GM10266 (cell line): ENCODE measurements around the gene MRPL41.
A peak's percentile ranks its signal among the peaks of the same experiment; 100 is the strongest.

Source experiments
- DNase-seq: peaks from one replicate; pipeline ENCODE4 v3.0.0; 2012; ENCODE audit errors: extremely low spot score
- CTCF ChIP-seq: IDR thresholded peaks from 2 replicates; pipeline ENCODE4 v1.5.1; 2012; ENCODE audit warnings: mild to moderate bottlenecking, low read depth; ENCODE audit not compliant: control insufficient read depth, insufficient read depth; ENCODE audit errors: missing control alignments

Gene MRPL41

DNA sequence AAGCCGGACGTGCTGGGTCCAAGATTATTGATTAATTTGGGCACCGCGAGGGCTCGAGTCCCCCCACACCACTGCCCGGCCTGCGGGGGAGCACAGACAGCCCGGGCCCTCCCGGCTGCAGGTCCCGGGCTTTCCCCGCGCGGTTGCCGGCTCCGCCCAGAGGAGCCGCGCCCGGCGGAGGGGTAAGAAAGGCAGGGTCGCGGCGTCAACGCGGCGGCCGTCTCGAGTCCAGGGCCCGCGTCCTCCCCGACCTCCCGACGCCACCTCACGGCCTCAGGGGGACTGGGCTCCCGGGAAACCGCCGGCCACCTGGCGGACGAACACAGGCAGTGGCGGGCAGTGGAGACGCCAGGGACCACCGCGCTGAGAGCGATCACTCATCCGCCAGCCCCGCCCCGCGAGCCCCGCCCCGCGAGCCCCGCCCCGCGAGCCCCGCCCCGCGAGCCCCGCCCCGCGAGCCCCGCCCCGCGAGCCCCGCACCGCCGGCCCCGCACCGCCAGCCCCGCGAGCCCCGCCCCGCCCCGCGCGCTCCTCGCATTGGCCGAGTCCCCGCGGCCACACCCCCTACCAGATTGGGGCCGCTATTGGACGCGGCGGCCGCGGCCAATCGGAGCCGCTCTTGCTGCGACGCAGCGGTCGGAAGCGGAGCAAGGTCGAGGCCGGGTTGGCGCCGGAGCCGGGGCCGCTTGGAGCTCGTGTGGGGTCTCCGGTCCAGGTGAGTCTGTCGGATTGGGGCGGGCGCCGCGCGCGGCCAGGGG, at the start of gene MRPL41:
MRPL41 (plus strand) TSS at position 616 of the 758 bp plus-strand sequence. CDS start 203 bp downstream, outside the sequence.
- peak; percentile 54 for TF ChIP-seq CTCF
- peak; percentile 99 for DNase-seq

GRCh38 chr9:137502008-137502911, 49.4 kb upstream of the MRPL41 start:
- TF ChIP-seq CTCF, result no peak
- peak; percentile 89 for DNase-seq

GRCh38 chr9:137504432-137504777, 47.3 kb upstream of the MRPL41 start:
- TF ChIP-seq CTCF, result no peak

DNA sequence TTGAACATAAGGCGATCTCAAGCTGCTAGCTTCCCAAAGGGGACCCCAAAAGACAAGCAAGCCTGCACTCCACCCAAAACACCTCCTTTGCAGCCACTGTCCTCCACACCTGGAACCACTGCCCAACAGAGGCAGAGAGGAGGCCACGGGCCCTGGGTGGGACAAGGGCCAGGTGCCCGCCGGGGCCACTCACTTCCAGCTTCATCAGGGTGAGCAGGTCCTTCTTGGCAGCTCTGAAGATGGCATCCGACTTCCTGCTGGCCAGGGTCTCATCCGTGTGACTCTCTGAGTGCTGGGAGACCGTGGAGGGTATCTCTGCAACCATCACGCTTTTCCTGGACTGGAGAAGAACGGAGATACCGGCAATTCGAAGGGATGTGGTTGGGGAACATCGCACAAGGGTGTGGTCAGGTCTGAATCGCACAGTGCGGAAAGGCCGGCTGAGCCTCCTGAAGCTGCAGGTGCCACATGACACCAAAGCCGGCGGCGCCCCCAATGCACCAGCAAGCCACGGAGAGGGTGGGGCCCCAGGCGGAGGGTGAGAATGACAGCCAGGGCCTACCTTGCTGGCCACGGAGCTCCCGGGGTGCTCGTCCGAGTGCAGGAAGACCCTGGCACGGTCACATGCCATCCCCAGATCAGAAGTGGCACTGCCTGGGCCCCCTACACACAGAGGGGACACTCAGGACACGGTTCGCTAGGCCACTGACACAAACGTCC, 46.1 kb upstream of the MRPL41 start:
- TF ChIP-seq CTCF, result no peak
- no peak for DNase-seq

More at GRCh38 chr9:137504432-137504777, 47.3 kb upstream of the MRPL41 start:
- DNase-seq, result no peak

GRCh38 chr9:137506274-137506673, 45.4 kb upstream of the MRPL41 start:
- no peak for DNase-seq
- no peak for TF ChIP-seq CTCF

DNA sequence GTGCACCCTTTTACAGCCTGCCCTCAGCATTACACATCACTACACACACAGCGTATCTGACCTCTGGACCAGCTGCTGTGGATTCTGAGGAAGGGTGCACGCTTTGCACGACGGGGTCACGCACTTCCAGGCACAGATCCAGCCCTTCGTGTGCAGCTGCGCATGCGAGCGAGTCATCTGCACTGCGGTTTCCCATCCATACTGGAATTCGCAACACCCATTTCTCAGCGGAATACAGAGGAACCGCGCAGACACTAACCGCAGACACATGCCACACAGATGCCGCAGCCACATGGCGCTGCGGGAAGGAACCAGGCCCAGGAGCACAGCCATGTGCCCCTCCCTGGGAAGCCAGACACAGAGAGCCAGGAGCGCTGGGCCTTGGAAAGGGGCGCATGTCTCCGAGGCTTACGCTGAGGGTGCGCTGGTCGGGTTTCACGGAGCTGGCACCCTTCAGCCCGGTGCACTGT, 44.9 kb upstream of the MRPL41 start:
- no peak for DNase-seq
- no peak for TF ChIP-seq CTCF
